ENCODE data around the gene BCAS1. TPM values are rescaled to one million over a fixed set of nuclear protein-coding genes. Genes with fewer than 3 reads are reported as not detected.

Gene BCAS1
- total RNA-seq, 2 experiments from 2014 or later, result 0.16 to 0.19 TPM

- no peaks in the 10 kb centered on the region for H3K4me1 ChIP-seq (ENCODE audit: insufficient read depth, low read length, poor library complexity, severe bottlenecking)
- no peak overlapping the region for H3K27ac ChIP-seq (ENCODE audit: low read depth, low read length, poor library complexity, severe bottlenecking)
- POLR2A ChIA-PET, result interaction anchor here (0.5 to 1.1 kb wide), 4 partner anchors 9 to 63 kb away, joined by 3 to 6 read pairs (median 3); no protein-coding TSS in a partner anchor
- no peak for DNase-seq (ENCODE audit: low spot score)
- no peaks in the 10 kb centered on the region for H4K20me1 ChIP-seq (ENCODE audit: insufficient read depth, low read length)
- no peak overlapping the region for H3K4me3 ChIP-seq (ENCODE audit: low read depth, low read length, poor library complexity, severe bottlenecking)
- no TSS peak for BruUV-seq (replicated peaks)
- TF ChIP-seq EZH2phosphoT487 (IDR thresholded peaks at IDR 0.05; ENCODE audit: borderline replicate concordance, low read depth, low read length), result no peak
- peak; percentile 64 for TF ChIP-seq CTCF (conservative IDR thresholded peaks at IDR 0.05; ENCODE audit: low read length)
- intact Hi-C loops (cut with micrococcal nuclease; ENCODE audit: unreplicated experiment), result no loop called here
- no peaks in the 10 kb centered on the region for H3K36me3 ChIP-seq (ENCODE audit: insufficient read depth, low read length)
- no peak overlapping the region for H3K4me2 ChIP-seq (ENCODE audit: low read length)
- no peak overlapping the region for H2AFZ ChIP-seq (ENCODE audit: low read length)
- CTCF ChIA-PET (ENCODE audit: unreplicated experiment), result no interaction called here
- H3K9me2 ChIP-seq (ENCODE audit: insufficient read depth, low read length), result no peaks in the 10 kb centered on the region
- H3K79me2 ChIP-seq (ENCODE audit: insufficient read depth, low read depth, low read length), result no peaks in the 10 kb centered on the region
- no peaks in the 10 kb centered on the region for H3K9me3 ChIP-seq (ENCODE audit: low read length)
These were observed 13.4 kb downstream of the BCAS1 start for GRCh38 chr20:54056762-54057639.

GRCh38 chr20:54054516-54054915 is 15.9 kb downstream of the BCAS1 start:
- no peaks in the 10 kb centered on the region for H3K9me3 ChIP-seq (ENCODE audit: low read length)
- no peak for DNase-seq (ENCODE audit: low spot score)
- intact Hi-C loops (cut with micrococcal nuclease; ENCODE audit: unreplicated experiment), result no loop called here
- no peaks in the 10 kb centered on the region for H4K20me1 ChIP-seq (ENCODE audit: insufficient read depth, low read length)
- no peak overlapping the region for H3K27ac ChIP-seq (ENCODE audit: low read depth, low read length, poor library complexity, severe bottlenecking)
- CTCF ChIA-PET (ENCODE audit: unreplicated experiment), result interaction anchor here (2.0 kb wide), 1 partner anchor 8 kb away, joined by 4 read pairs; no protein-coding TSS in a partner anchor
- TF ChIP-seq CTCF (conservative IDR thresholded peaks at IDR 0.05; ENCODE audit: low read length) (no peak), EZH2phosphoT487 (IDR thresholded peaks at IDR 0.05; ENCODE audit: borderline replicate concordance, low read depth, low read length) (no peak)
- POLR2A ChIA-PET, result interaction anchor here (0.6 kb wide), 2 partner anchors 26 to 516 kb away, joined by 3 read pairs; no protein-coding TSS in a partner anchor
- no peaks in the 10 kb centered on the region for H3K9me2 ChIP-seq (ENCODE audit: insufficient read depth, low read length)
- no peak overlapping the region for H2AFZ ChIP-seq (ENCODE audit: low read length)
- BruUV-seq (replicated peaks), result no TSS peak
- no peaks in the 10 kb centered on the region for H3K36me3 ChIP-seq (ENCODE audit: insufficient read depth, low read length)
- no peak overlapping the region for H3K4me2 ChIP-seq (ENCODE audit: low read length)
- H3K4me1 ChIP-seq (ENCODE audit: insufficient read depth, low read length, poor library complexity, severe bottlenecking), result no peaks in the 10 kb centered on the region
- H3K4me3 ChIP-seq (ENCODE audit: low read depth, low read length, poor library complexity, severe bottlenecking), result no peak overlapping the region
- H3K79me2 ChIP-seq (ENCODE audit: insufficient read depth, low read depth, low read length), result no peaks in the 10 kb centered on the region

GRCh38 chr20:54051068-54051467 is 19.3 kb downstream of the BCAS1 start:
- Histone ChIP-seq H3K36me3 (ENCODE audit: insufficient read depth, low read length) (no peaks in the 10 kb centered on the region), H3K9me3 (ENCODE audit: low read length) (no peaks in the 10 kb centered on the region), H3K79me2 (ENCODE audit: insufficient read depth, low read depth, low read length) (no peaks in the 10 kb centered on the region), H4K20me1 (ENCODE audit: insufficient read depth, low read length) (no peaks in the 10 kb centered on the region), H3K4me2 (ENCODE audit: low read length) (no peak overlapping the region), H3K4me1 (ENCODE audit: insufficient read depth, low read length, poor library complexity, severe bottlenecking) (peaks cover 3% of the 10 kb centered on the region), H3K27ac (ENCODE audit: low read depth, low read length, poor library complexity, severe bottlenecking) (no peak overlapping the region), H3K9me2 (ENCODE audit: insufficient read depth, low read length) (no peaks in the 10 kb centered on the region), H3K4me3 (ENCODE audit: low read depth, low read length, poor library complexity, severe bottlenecking) (no peak overlapping the region), H2AFZ (ENCODE audit: low read length) (no peak overlapping the region)
- ChIA-PET CTCF (ENCODE audit: unreplicated experiment) (no interaction called here), POLR2A (interaction anchor here (0.6 to 1.0 kb wide), 2 partner anchors 82 to 892 kb away, joined by 3 read pairs; no protein-coding TSS in a partner anchor)
- no TSS peak for BruUV-seq (replicated peaks)
- no peak for DNase-seq (ENCODE audit: low spot score)
- intact Hi-C loops (cut with micrococcal nuclease; ENCODE audit: unreplicated experiment), result no loop called here
- TF ChIP-seq CTCF (conservative IDR thresholded peaks at IDR 0.05; ENCODE audit: low read length), result no peak
- TF ChIP-seq EZH2phosphoT487 (IDR thresholded peaks at IDR 0.05; ENCODE audit: borderline replicate concordance, low read depth, low read length), result no peak
